GM19324 (cell line): ENCODE data around the gene PTPRH.

Source experiments
- ATAC-seq: cut with Tn5 transposase; IDR thresholded peaks from one replicate; pipeline ENCODE4 v1.9.1; 2021; ENCODE audit warnings: mild to moderate bottlenecking, moderate library complexity; ENCODE audit not compliant: unreplicated experiment, low FRiP score

PTPRH gene

DNA sequence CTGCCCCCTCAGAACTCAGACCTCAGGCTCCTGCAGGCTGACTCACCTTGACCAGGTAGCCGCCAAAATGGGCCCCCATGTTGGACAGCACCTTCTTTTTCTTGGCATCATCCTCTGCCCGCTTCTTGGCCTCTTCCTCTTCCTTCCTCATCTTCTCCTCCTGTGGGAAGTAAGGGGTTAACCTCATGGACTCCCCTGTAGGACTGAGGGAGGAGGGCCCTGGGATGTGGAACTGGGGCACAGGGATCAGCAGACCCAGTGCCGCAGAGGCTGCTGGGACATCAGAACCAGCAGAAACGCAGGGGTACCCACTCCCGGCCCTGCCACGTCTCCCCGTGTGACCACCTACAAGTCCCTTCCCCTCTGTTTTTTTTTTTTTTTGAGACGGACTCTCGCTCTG is 71.4 kb downstream of the PTPRH start:
- ATAC-seq, result no peak

- ATAC-seq, result no peak
These were observed 72.8 kb downstream of the PTPRH start for GRCh38 chr19:55136399-55137102.

DNA sequence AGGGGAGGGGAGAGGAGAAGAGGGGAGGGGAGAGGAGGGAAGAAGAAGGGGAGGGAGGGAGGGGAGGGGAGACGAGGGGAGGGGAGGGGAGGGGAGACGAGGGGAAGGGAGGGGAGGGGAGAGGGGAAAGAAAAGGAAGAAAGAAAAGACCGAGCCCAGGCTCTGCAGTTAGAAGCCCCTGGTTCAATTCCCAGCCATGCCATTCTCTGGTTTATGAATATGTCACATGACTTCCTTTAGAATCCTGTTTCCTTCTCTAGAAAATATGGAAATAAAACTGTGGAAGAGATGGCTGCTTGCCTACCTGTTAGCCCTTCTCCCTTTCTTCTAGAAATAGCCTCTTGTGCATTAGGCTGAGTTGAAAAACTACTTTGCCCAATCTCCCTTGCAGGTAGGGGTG is 74.6 kb downstream of the PTPRH start:
- ATAC-seq, result no peak

GRCh38 chr19:55133639-55134444 is 75.5 kb downstream of the PTPRH start:
- ATAC-seq, result no peak

- ATAC-seq, result no peak
These were observed 76.7 kb downstream of the PTPRH start for GRCh38 chr19:55132453-55133129.

- no peak for ATAC-seq
These were observed 77.9 kb downstream of the PTPRH start for GRCh38 chr19:55131421-55131820.
